CD8-positive, alpha-beta memory T cell (primary cell): ENCODE data around the gene UNC13A. TPM values are rescaled to one million over a fixed set of nuclear protein-coding genes. Genes with fewer than 3 reads are reported as not detected.
A peak's percentile ranks its signal among the peaks of the same experiment; 100 is the strongest.
"Not testable (repeated sequence)": the region's sequence is repeated elsewhere in the genome, so short reads cannot be mapped to it uniquely, and the experiment has no call there.

Experiments
- CTCF ChIA-PET: fragments of 350-600 bp; sonication (Branson Sonifier 250); formaldehyde crosslinking; loops from one replicate; lab custom pipeline; 2021; ENCODE audit warnings: antibody characterized with exemption; lab: Charles Lee
- POLR2A ChIA-PET: fragments of 350-600 bp; sonication (Branson Sonifier 250); formaldehyde crosslinking; loops from one replicate; lab custom pipeline; 2021; ENCODE audit warnings: antibody characterized with exemption; lab: Charles Lee
- DNase-seq, 5 donors: peaks; one replicate each; pipeline versions ENCODE4 v3.0.0 to v3.0.0-alpha.2; 2020 to 2022; ENCODE audit warnings: mixed read lengths in 1 of 5
- H3K27ac ChIP-seq: one replicate; pipeline ENCODE4 v1.7.0; 2013; ENCODE audit warnings: low read depth, mild to moderate bottlenecking, low read length, moderate library complexity
- H3K27me3 ChIP-seq: 2 replicates; pipeline ENCODE4 v1.7.0; 2013; ENCODE audit warnings: low read length, mild to moderate bottlenecking; ENCODE audit not compliant: insufficient read depth, poor library complexity, severe bottlenecking
- H3K36me3 ChIP-seq: 2 replicates; pipeline ENCODE4 v1.7.0; 2013; ENCODE audit warnings: mild to moderate bottlenecking, low read length, moderate library complexity; ENCODE audit not compliant: insufficient read depth
- H3K4me1 ChIP-seq: 2 replicates; pipeline ENCODE4 v1.7.0; 2013; ENCODE audit warnings: mild to moderate bottlenecking, low read length, moderate library complexity; ENCODE audit not compliant: insufficient read depth
- H3K4me3 ChIP-seq: 2 replicates; pipeline ENCODE4 v1.7.0; 2013; ENCODE audit warnings: mild to moderate bottlenecking, low read length
- H3K9me3 ChIP-seq: 2 replicates; pipeline ENCODE4 v1.7.0; 2013; ENCODE audit warnings: mild to moderate bottlenecking, low read length
- H3K27ac Mint-ChIP-seq, 8 donors: one replicate each; pipeline ENCODE4 v1.8.0; 2020 to 2021; ENCODE audit warnings: mixed read lengths in 8 of 8, mild to moderate bottlenecking in 6 of 8, inconsistent platforms in 3 of 8, moderate library complexity in 3 of 8
- H3K27me3 Mint-ChIP-seq, 2 donors: one replicate each; pipeline ENCODE4 v1.8.0; 2020 to 2021; ENCODE audit warnings: mixed read lengths in 2 of 2, mild to moderate bottlenecking in 1 of 2, moderate library complexity in 1 of 2
- H3K36me3 Mint-ChIP-seq, 3 donors: one replicate each; pipeline ENCODE4 v1.8.0; 2020 to 2021; ENCODE audit warnings: mixed read lengths in 3 of 3, inconsistent platforms in 1 of 3, mild to moderate bottlenecking in 1 of 3
- H3K4me1 Mint-ChIP-seq, 3 donors: one replicate each; pipeline ENCODE4 v1.8.0; 2020 to 2021; ENCODE audit warnings: mixed read lengths in 3 of 3, inconsistent platforms in 1 of 3, mild to moderate bottlenecking in 1 of 3
- H3K4me3 Mint-ChIP-seq, 7 donors: one replicate each; pipeline ENCODE4 v1.8.0; 2020 to 2021; ENCODE audit warnings: mixed read lengths in 7 of 7, mild to moderate bottlenecking in 6 of 7, moderate library complexity in 4 of 7, inconsistent platforms in 2 of 7
- H3K9me3 Mint-ChIP-seq, 5 donors: one replicate each; pipeline ENCODE4 v1.8.0; 2020 to 2022; ENCODE audit warnings: mixed read lengths in 5 of 5, mild to moderate bottlenecking in 3 of 5, moderate library complexity in 2 of 5, inconsistent platforms in 1 of 5
- polyA plus RNA-seq: library from polyadenylated mRNA; unstranded; fragments of 300-500 nt; fragmentation: Illumina TruSeq; gene quantifications from one replicate; pipeline ENCODE4 v1.2.3, GENCODE V29; 2021
- total RNA-seq, 2 experiments: library from RNA; stranded (reverse); gene quantifications; one replicate each; pipeline ENCODE4 v1.2.3, GENCODE V29; 2021

Gene UNC13A
- total and polyA plus RNA-seq, 3 experiments from 2014 or later = not detected

GRCh38 chr19:17576758-17577456 is 111.2 kb downstream of the UNC13A start:
- Histone ChIP-seq H3K4me3 (no peak overlapping the region), H3K9me3 (no peaks in the 10 kb centered on the region), H3K27ac (no peak overlapping the region), H3K36me3 (peaks cover 20% of the 10 kb centered on the region), H3K27me3 (no peaks in the 10 kb centered on the region), H3K4me1 (no peaks in the 10 kb centered on the region)
- POLR2A ChIA-PET = no interaction called here
- Mint-ChIP-seq H3K27ac (no peak overlapping the region), H3K9me3 (no peaks in the 10 kb centered on the region), H3K4me3 (peak overlapping the region in 2 of 7 donors; percentile 32 to 44), H3K36me3 (peaks cover 9 to 67% (median 17%) of the 10 kb centered on the region in 3 donors), H3K27me3 (no peaks in the 10 kb centered on the region), H3K4me1 (peaks cover 2 to 4% (median 3%) of the 10 kb centered on the region in 3 donors)
- DNase-seq = no peak
- CTCF ChIA-PET = interaction anchor here (1.4 kb wide), 1 partner anchor 136 kb away, joined by 5 read pairs; no protein-coding TSS in a partner anchor

- CTCF ChIA-PET = interaction anchor here (1.1 to 3.3 kb wide), 6 partner anchors 13 to 135 kb away, joined by 3 to 30 read pairs (median 4); no protein-coding TSS in a partner anchor
- H3K4me3 ChIP-seq = no peak overlapping the region
- peak overlapping the region in 1 of 7 donors; percentile 32 for H3K4me3 Mint-ChIP-seq
- no peaks in the 10 kb centered on the region for H3K9me3 Mint-ChIP-seq
- no peaks in the 10 kb centered on the region for H3K9me3 ChIP-seq
- no peak overlapping the region for H3K27ac ChIP-seq
- peaks cover 15% of the 10 kb centered on the region for H3K36me3 ChIP-seq
- H3K27me3 Mint-ChIP-seq = no peaks in the 10 kb centered on the region
- H3K4me1 ChIP-seq = no peaks in the 10 kb centered on the region
- no peak for DNase-seq
- POLR2A ChIA-PET = no interaction called here
- H3K27me3 ChIP-seq = no peaks in the 10 kb centered on the region
- H3K36me3 Mint-ChIP-seq = peaks cover 9 to 65% (median 17%) of the 10 kb centered on the region in 3 donors
- no peak overlapping the region for H3K27ac Mint-ChIP-seq
- H3K4me1 Mint-ChIP-seq = peaks cover 2 to 4% (median 3%) of the 10 kb centered on the region in 3 donors
These were observed 112.0 kb downstream of the UNC13A start for GRCh38 chr19:17575871-17576757.

DNA sequence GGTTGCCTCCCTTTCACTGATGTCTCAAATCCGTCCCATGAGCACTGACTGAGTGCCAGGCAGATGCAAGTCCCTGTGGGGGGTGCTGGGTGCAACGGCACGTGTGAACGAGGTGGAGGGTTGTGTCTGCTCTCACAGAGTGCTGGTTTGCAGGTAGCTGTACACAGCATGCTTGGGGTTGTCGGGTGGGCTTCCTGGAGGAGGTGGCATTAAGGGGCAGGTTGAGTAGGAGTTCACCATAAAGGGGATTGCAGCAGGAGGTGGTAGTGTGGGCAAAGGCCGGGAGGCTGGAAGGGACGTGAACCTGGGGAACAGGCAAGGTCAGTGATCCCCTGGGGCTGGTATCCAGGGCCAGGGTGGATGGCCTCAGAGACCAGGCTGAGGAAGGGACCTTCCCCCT is 115.5 kb downstream of the UNC13A start:
- H3K27ac ChIP-seq = no peak overlapping the region
- H3K9me3 ChIP-seq = no peaks in the 10 kb centered on the region
- no peaks in the 10 kb centered on the region for H3K27me3 ChIP-seq
- DNase-seq = no peak
- H3K27ac Mint-ChIP-seq = peak overlapping the region in 1 of 8 donors; percentile 92
- H3K36me3 ChIP-seq = peaks cover 25% of the 10 kb centered on the region
- peaks cover 3 to 57% (median 14%) of the 10 kb centered on the region in 3 donors for H3K36me3 Mint-ChIP-seq
- POLR2A ChIA-PET = no interaction called here
- no peak overlapping the region for H3K4me3 Mint-ChIP-seq
- no peak overlapping the region for H3K4me3 ChIP-seq
- no peaks in the 10 kb centered on the region for H3K27me3 Mint-ChIP-seq
- no peaks in the 10 kb centered on the region for H3K4me1 ChIP-seq
- CTCF ChIA-PET = interaction anchor here (0.7 to 3.2 kb wide), 7 partner anchors 43 to 188 kb away, joined by 3 to 17 read pairs (median 3); no protein-coding TSS in a partner anchor
- no peaks in the 10 kb centered on the region for H3K9me3 Mint-ChIP-seq
- peaks cover 2 to 4% (median 3%) of the 10 kb centered on the region in 3 donors for H3K4me1 Mint-ChIP-seq

GRCh38 chr19:17570791-17571190 is 117.4 kb downstream of the UNC13A start:
- ChIA-PET POLR2A (no interaction called here), CTCF (interaction anchor here (3.2 kb wide), 1 partner anchor 74 kb away, joined by 17 read pairs; no protein-coding TSS in a partner anchor)
- no peaks in the 10 kb centered on the region for H3K27me3 Mint-ChIP-seq

GRCh38 chr19:17570291-17570690 is 117.9 kb downstream of the UNC13A start:
- POLR2A ChIA-PET, H3K27ac ChIP-seq, H3K4me3 ChIP-seq, H3K27ac Mint-ChIP-seq, H3K9me3 ChIP-seq, H3K27me3 Mint-ChIP-seq, H3K9me3 Mint-ChIP-seq, H3K4me3 Mint-ChIP-seq, H3K27me3 ChIP-seq, H3K4me1 ChIP-seq, H3K4me1 Mint-ChIP-seq, DNase-seq: not testable (repeated sequence)
- CTCF ChIA-PET = interaction anchor here (3.2 kb wide), 1 partner anchor 74 kb away, joined by 17 read pairs; no protein-coding TSS in a partner anchor
- peaks cover 15% of the 10 kb centered on the region for H3K36me3 ChIP-seq
- peaks cover 3 to 70% (median 15%) of the 10 kb centered on the region in 3 donors for H3K36me3 Mint-ChIP-seq

More at GRCh38 chr19:17570791-17571190, 117.4 kb downstream of the UNC13A start:
- H3K4me3 Mint-ChIP-seq = no peak overlapping the region
- Histone ChIP-seq H3K36me3 (peaks cover 19% of the 10 kb centered on the region), H3K4me1 (no peaks in the 10 kb centered on the region), H3K27ac (no peak overlapping the region), H3K4me3 (no peak overlapping the region), H3K27me3 (no peaks in the 10 kb centered on the region), H3K9me3 (no peaks in the 10 kb centered on the region)
- no peak overlapping the region for H3K27ac Mint-ChIP-seq
- H3K36me3 Mint-ChIP-seq = peaks cover 3 to 68% (median 15%) of the 10 kb centered on the region in 3 donors
- peaks cover 2 to 4% (median 3%) of the 10 kb centered on the region in 3 donors for H3K4me1 Mint-ChIP-seq
- DNase-seq = no peak
- no peaks in the 10 kb centered on the region for H3K9me3 Mint-ChIP-seq

GRCh38 chr19:17567940-17568339 is 120.2 kb downstream of the UNC13A start:
- Histone ChIP-seq H3K9me3 (no peaks in the 10 kb centered on the region), H3K27ac (no peak overlapping the region), H3K27me3 (no peaks in the 10 kb centered on the region), H3K36me3 (peaks cover 15% of the 10 kb centered on the region), H3K4me1 (no peaks in the 10 kb centered on the region), H3K4me3 (no peak overlapping the region)
- H3K27me3 Mint-ChIP-seq = no peaks in the 10 kb centered on the region
- ChIA-PET POLR2A (no interaction called here), CTCF (interaction anchor here (1.2 kb wide), 1 partner anchor 72 kb away, joined by 3 read pairs; no protein-coding TSS in a partner anchor)
- DNase-seq = no peak
- H3K27ac Mint-ChIP-seq = peak overlapping the region in 2 of 8 donors; percentile 3 to 15
- H3K9me3 Mint-ChIP-seq = no peaks in the 10 kb centered on the region
- no peaks in the 10 kb centered on the region for H3K4me1 Mint-ChIP-seq
- H3K4me3 Mint-ChIP-seq = no peak overlapping the region
- H3K36me3 Mint-ChIP-seq = peaks cover 3 to 76% (median 20%) of the 10 kb centered on the region in 3 donors

DNA sequence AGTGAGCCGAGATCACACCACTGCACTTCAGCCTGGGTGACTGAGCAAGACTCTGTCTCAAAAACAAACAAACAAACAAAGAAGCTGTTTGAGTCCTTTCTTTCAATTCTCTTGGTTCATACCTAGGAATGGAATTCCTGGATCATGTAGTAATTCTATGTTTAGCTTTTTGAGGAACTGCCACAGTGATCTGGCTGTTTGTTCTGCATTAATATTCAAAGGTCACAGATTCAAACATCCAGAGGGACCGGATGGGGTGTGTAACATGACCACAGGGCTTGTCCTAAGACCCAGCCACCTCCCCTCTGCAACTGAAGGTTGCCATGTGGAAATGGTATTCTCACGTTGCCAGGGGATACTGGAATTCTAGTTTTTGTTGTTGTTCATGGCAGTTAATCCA is 122.5 kb downstream of the UNC13A start:
- no peak overlapping the region for H3K4me3 ChIP-seq
- Mint-ChIP-seq H3K4me3 (no peak overlapping the region), H3K27ac (no peak overlapping the region), H3K4me1 (no peaks in the 10 kb centered on the region), H3K9me3 (no peaks in the 10 kb centered on the region), H3K36me3 (peaks cover 0 to 75% (median 17%) of the 10 kb centered on the region in 3 donors), H3K27me3 (no peaks in the 10 kb centered on the region)
- H3K36me3 ChIP-seq = peaks cover 10% of the 10 kb centered on the region
- no peak for DNase-seq
- ChIA-PET CTCF (no interaction called here), POLR2A (no interaction called here)
- H3K4me1 ChIP-seq = no peaks in the 10 kb centered on the region
- H3K27ac ChIP-seq = no peak overlapping the region
- no peaks in the 10 kb centered on the region for H3K27me3 ChIP-seq
- H3K9me3 ChIP-seq = no peaks in the 10 kb centered on the region
